Measurements from ENCODE around the gene ARHGEF37. TPM values are rescaled to one million over a fixed set of nuclear protein-coding genes. Genes with fewer than 3 reads are reported as not detected.
"Not testable (repeated sequence)": the region's sequence is repeated elsewhere in the genome, so short reads cannot be mapped to it uniquely, and the experiment has no call there.

ARHGEF37 gene
- polyA plus RNA-seq, 6 donors from 2014 or later, result 0.95 TPM; not detected in 5

DNA sequence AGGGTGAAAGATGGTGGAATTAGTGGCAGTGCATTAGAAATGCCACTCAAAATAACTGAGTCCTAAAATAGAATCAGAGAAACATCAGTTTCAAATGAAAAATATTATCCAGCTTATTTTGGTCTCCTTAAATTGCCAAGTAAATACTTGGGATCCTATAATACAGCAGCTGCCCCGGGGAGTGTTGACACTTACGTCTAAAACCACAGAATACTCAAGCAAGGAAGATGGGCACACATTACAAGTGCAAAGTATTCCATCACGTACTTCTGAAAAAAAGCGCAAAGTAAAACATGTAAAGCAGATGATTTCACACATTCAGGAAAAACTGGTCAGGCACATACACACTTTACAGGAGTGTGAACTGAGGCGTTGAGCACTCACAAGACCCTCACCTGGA is 2.4 kb upstream of the ARHGEF37 start:
- Mint-ChIP-seq H3K27me3 (peaks cover 15 to 38% (median 23%) of the 10 kb centered on the region in 3 donors), H3K9me3 (no peaks in the 10 kb centered on the region), H3K4me3 (no peak overlapping the region), H3K27ac (no peak overlapping the region), H3K36me3 (no peaks in the 10 kb centered on the region), H3K4me1 (peaks cover 4 to 9% (median 6%) of the 10 kb centered on the region in 3 donors)
- DNase-seq, result no peak
- no peak for ATAC-seq (ENCODE audit: low read depth in 2 of 2)

DNA sequence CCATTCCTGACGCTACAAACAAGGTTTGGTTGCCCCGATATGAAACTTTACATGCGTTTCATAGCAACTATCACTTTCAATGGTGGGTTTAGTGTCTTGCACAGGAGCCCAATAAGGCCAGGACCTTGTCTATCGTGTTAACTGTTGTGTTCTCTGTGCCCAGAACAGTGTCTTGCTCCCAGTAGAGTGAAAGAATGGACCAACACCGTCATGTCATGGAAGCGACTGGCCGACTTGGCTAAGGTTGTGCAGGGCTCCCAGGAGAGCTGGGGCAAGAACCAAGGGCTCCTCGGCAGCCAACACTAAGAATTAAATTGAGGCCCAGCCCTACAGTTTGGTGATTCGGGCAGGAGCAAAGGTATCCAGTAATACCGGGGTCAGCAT is 498 bp upstream of the ARHGEF37 start:
- peak overlapping the region; percentile 23 to 81 (median 67) for H3K4me3 Mint-ChIP-seq
- H3K4me1 Mint-ChIP-seq, result peaks cover 4 to 9% (median 6%) of the 10 kb centered on the region in 3 donors
- DNase-seq (no peak), ATAC-seq (ENCODE audit: low read depth in 2 of 2) (no peak)
- H3K27me3 Mint-ChIP-seq, result peaks cover 15 to 38% (median 23%) of the 10 kb centered on the region in 3 donors
- no peak overlapping the region for H3K27ac Mint-ChIP-seq
- H3K9me3 Mint-ChIP-seq, result no peaks in the 10 kb centered on the region
- no peaks in the 10 kb centered on the region for H3K36me3 Mint-ChIP-seq

DNA sequence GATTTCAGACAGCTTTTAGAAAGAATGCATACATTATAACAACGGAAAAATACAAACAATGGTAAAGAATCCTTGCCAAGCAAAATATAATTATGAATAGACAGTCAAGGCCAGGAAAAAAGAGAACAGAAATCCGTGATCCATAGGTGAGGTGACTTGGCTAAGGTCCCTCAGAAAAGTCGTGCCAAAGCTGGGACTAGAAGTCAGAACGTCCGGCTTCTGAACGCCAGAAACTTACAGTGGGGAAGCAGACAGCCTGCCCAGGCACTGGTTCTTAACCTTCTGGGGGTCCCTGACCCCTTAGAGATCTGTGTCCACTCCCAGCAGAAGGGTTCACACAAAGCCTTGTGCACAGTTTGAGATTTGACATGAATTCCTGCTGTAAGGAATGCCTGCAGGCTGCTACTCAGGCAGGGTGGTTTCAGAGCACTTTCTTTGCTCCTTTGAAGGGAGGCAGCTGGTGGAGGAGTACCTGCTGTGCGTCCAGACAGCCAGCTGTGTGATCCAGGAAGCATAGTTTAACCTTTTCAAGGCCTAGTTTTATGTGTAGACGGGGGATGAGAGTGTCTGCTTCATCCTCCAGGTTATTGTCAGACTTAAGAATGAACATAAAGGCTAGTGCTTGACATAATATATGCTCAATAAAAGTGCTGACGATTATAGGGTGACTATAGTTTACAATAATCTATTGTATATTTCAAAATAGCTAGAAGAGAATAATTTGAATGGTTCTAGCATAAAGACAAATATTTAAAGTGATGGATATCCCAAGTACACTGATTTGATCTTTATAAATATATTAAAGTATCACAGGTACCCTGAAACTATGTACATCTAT is 852 bp downstream of the ARHGEF37 start:
- no peak for ATAC-seq (ENCODE audit: low read depth in 2 of 2)
- Mint-ChIP-seq H3K4me3 (peak overlapping the region in 5 of 8 donors; percentile 72 to 86 (median 78)), H3K9me3 (no peaks in the 10 kb centered on the region), H3K27me3 (peaks cover 15 to 38% (median 27%) of the 10 kb centered on the region in 3 donors), H3K4me1 (peaks cover 4 to 9% (median 6%) of the 10 kb centered on the region in 3 donors), H3K27ac (no peak overlapping the region), H3K36me3 (no peaks in the 10 kb centered on the region)
- DNase-seq, result no peak

DNA sequence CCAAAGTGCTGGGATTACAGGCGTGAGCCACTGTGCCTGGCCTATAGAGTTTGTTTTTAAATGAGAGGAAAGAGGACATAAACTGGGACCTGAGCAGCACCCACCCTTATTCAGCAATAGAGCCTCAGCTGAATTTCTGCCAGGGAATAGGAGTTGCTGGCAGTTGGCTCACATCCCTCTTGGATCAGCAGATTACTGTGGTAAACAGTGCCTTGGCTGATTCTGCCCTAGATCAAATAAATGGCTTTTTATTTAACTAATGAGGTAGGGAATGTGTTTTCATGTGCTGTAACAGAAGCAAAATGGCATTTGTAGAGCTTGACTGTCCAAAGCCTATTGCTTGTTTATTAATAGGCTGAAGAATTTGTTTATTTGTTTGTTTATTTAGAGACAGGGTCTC is 2.1 kb downstream of the ARHGEF37 start:
- no peak overlapping the region for H3K4me3 Mint-ChIP-seq
- no peak overlapping the region for H3K27ac Mint-ChIP-seq
- ATAC-seq (ENCODE audit: low read depth in 2 of 2), result no peak

DNA sequence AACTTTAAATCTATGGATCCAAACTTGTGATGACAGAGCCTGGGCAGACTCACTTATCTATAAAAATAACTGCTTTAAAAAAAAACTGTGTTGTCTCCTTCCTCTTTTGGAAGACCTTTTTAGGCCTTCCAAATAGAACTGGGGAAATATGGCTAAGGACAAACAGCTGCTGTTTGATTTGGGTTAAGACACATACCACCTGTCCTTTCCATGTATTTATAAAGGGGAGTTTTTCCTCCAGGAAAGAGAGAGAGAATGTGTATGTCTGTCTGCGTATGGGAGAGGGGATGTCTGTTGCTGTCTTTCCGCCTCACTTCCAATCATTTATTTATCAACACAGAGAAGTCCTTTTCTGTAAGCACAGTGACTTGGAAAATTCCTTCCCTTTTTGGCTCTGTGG is 2.8 kb downstream of the ARHGEF37 start:
- H3K9me3 Mint-ChIP-seq, result no peaks in the 10 kb centered on the region
- no peaks in the 10 kb centered on the region for H3K36me3 Mint-ChIP-seq
- ATAC-seq (ENCODE audit: low read depth in 2 of 2) (no peak), DNase-seq (no peak)
- peaks cover 4 to 9% (median 6%) of the 10 kb centered on the region in 3 donors for H3K4me1 Mint-ChIP-seq
- H3K27ac Mint-ChIP-seq, result no peak overlapping the region
- peaks cover 15 to 34% (median 24%) of the 10 kb centered on the region in 3 donors for H3K27me3 Mint-ChIP-seq
- H3K4me3 Mint-ChIP-seq, result no peak overlapping the region

More for the DNA sequence above, 2.1 kb downstream of the ARHGEF37 start:
- Mint-ChIP-seq H3K36me3 (no peaks in the 10 kb centered on the region), H3K27me3 (peaks cover 15 to 38% (median 29%) of the 10 kb centered on the region in 3 donors), H3K9me3 (no peaks in the 10 kb centered on the region), H3K4me1 (peaks cover 4 to 9% (median 6%) of the 10 kb centered on the region in 3 donors)
- no peak for DNase-seq

DNA sequence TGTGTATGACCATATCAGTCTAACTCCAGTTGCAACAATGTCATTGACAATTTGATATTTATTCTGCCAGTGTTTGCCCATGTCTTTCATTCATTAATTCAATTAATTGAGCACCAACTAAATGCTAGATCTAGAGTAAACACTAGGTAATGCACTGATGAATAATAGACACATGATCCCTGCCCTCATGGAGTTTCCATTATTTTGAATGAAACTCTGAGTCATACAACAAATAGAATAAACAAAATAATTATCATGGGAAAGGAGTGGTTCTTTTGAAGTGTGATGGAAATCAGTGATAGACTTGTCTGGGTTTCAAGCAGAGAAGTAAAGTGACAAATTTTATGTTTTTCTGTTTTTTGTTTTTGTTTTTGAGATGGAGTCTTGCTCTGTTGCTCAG is 4.6 kb downstream of the ARHGEF37 start:
- Mint-ChIP-seq H3K27ac (no peak overlapping the region), H3K9me3 (no peaks in the 10 kb centered on the region), H3K4me3 (no peak overlapping the region), H3K36me3 (no peaks in the 10 kb centered on the region), H3K4me1 (peaks cover 1 to 6% (median 3%) of the 10 kb centered on the region in 3 donors), H3K27me3 (peaks cover 1 to 17% (median 13%) of the 10 kb centered on the region in 3 donors)
- DNase-seq (no peak), ATAC-seq (ENCODE audit: low read depth in 2 of 2) (no peak)

DNA sequence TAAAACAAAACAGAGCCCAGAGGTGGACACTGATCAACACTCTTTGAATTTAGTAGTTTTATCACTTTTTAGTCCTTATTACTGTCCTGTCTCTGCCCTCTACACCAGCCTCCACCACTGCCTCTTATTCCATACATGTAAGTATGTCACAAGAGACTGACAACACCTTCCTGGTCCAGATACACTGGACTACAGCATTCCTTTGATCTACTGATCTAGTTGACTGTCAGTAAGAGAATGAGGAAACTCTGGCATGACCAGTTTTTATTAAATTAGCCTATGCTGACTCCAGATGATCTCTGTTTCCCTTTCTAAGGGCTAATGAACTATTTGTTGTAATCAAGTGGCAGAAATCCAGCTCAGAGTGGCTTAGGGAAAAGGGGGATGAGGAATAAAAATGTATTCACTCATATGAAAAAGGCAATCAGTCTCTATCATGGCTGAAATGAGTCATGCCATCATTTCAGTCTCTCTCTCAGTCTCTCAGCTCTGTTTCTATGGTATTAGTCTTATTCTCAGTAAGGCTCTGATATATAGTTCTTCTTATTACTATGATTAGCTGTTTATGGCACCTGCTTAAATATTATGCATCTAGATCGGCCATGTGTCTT is 5.5 kb downstream of the ARHGEF37 start:
- H3K27ac Mint-ChIP-seq, result peak overlapping the region in 1 of 6 donors; percentile 22
- no peak overlapping the region for H3K4me3 Mint-ChIP-seq
- H3K36me3 Mint-ChIP-seq, result no peaks in the 10 kb centered on the region
- H3K27me3 Mint-ChIP-seq, result peaks cover 0 to 11% (median 9%) of the 10 kb centered on the region in 3 donors
- DNase-seq (no peak), ATAC-seq (ENCODE audit: low read depth in 2 of 2) (no peak)
- no peaks in the 10 kb centered on the region for H3K4me1 Mint-ChIP-seq
- no peaks in the 10 kb centered on the region for H3K9me3 Mint-ChIP-seq

DNA sequence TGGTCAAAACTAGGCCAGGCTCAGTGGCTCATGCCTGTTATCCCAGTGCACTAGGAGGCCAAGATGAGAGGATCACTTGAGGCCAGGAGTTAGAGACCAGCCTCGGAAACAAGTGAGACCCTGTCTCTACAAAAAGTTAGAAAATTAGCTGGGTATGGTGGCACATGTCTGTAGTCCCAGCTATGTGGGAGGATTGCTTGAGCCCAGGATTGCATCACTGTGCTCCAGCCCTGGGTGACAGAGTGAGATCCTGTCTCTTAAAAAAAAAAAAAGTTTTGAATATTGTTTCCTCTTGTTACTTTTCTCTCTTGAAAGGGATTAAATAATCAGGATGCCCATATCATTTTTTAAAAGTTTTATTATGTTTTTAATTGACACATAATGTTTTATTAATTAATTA is 7.6 kb downstream of the ARHGEF37 start:
- no peak for ATAC-seq (ENCODE audit: low read depth in 2 of 2)

DNA sequence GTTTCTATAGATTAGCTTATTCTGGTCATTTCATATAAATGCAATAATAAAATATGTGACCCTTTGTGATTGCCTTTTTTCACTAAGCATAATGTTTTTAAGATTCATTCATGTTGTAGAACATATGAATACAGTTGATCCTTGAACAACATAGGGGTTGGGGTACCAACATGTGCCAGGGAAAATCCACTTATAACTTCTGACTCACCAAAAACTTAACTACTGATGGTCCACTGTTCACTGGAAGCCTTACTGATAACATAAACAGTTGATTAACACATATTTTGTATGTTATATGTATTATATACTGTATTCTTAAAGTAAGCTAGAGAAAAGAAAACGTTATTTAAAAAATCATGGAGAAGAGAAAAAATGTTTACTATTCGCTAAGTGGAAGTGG is 12.1 kb downstream of the ARHGEF37 start:
- Mint-ChIP-seq H3K27ac (no peak overlapping the region), H3K36me3 (no peaks in the 10 kb centered on the region), H3K9me3 (peaks cover 0 to 3% (median 0%) of the 10 kb centered on the region in 7 donors), H3K4me1 (peaks cover 11 to 24% (median 23%) of the 10 kb centered on the region in 3 donors), H3K27me3 (peaks cover 0 to 4% (median 0%) of the 10 kb centered on the region in 3 donors), H3K4me3 (no peak overlapping the region)
- DNase-seq (no peak), ATAC-seq (ENCODE audit: low read depth in 2 of 2) (no peak)

More for the DNA sequence above, 7.6 kb downstream of the ARHGEF37 start:
- DNase-seq, result no peak
- no peaks in the 10 kb centered on the region for H3K4me1 Mint-ChIP-seq
- peaks cover 0 to 10% (median 0%) of the 10 kb centered on the region in 3 donors for H3K27me3 Mint-ChIP-seq
- no peak overlapping the region for H3K27ac Mint-ChIP-seq
- no peaks in the 10 kb centered on the region for H3K9me3 Mint-ChIP-seq
- H3K36me3 Mint-ChIP-seq, result no peaks in the 10 kb centered on the region
- H3K4me3 Mint-ChIP-seq, result no peak overlapping the region

DNA sequence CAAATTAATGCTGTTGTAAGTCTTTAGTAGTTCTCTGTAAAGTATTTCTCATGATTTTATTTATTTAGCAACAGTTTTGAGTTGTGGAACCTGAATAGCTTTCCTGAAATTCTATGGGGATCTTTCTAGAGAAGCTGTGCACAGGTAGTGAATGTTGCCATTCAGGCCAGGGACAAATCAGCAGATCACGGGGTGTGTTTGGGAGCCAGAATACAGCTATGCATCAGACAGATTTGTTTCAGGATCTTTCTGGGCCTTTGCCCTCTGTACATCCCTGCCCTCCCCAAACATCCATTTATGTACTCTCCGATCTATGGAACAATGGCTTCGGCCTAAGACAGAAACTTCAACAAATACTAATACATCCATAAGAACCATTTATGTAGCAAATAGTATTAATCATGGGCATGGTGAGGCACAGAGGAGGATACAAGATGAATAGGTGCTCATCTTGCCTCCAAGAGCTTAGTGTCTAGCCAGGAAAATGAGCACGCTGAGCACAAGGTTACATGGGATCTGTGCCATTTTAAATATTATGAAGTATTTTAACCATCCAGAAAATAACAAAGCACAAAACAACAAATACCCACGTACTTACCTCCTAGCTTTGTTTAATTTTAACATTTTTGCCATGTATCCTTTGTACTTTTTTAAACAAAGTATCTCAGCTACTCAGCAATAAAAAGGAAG is 13.1 kb downstream of the ARHGEF37 start:
- peaks cover 0 to 5% (median 0%) of the 10 kb centered on the region in 7 donors for H3K9me3 Mint-ChIP-seq

DNA sequence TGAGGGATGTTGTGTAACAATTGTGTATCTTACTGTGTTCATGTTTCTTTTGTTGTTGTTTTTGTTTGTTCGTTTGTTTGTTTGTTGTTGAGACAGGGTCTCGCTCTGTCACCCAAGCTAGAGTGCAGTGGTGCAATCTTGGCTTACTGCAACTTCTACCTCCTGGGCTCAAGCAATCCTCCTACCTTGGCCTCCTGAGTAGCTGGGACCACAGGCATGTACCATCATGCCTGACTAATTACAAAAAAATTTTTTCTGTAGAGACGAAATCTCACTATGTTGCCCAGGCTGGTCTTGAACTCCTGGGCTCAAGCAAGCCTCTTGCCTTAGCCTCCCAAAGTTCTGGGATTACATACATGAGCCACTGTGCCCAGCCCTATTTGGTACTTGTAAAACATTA is 13.8 kb downstream of the ARHGEF37 start:
- not testable (repeated sequence) for H3K36me3 Mint-ChIP-seq; H3K27ac Mint-ChIP-seq; H3K27me3 Mint-ChIP-seq; DNase-seq; H3K9me3 Mint-ChIP-seq; ATAC-seq (ENCODE audit: low read depth in 2 of 2)
- peak overlapping the region in 1 of 8 donors; percentile 21 for H3K4me3 Mint-ChIP-seq
- H3K4me1 Mint-ChIP-seq, result peaks cover 13 to 26% (median 25%) of the 10 kb centered on the region in 3 donors

More for the DNA sequence above, 13.1 kb downstream of the ARHGEF37 start:
- H3K36me3 Mint-ChIP-seq, result no peaks in the 10 kb centered on the region
- H3K27me3 Mint-ChIP-seq, result peaks cover 0 to 4% (median 0%) of the 10 kb centered on the region in 3 donors
- H3K4me3 Mint-ChIP-seq, result no peak overlapping the region
- peaks cover 13 to 26% (median 25%) of the 10 kb centered on the region in 3 donors for H3K4me1 Mint-ChIP-seq
- no peak for ATAC-seq (ENCODE audit: low read depth in 2 of 2)
- no peak for DNase-seq
- no peak overlapping the region for H3K27ac Mint-ChIP-seq

DNA sequence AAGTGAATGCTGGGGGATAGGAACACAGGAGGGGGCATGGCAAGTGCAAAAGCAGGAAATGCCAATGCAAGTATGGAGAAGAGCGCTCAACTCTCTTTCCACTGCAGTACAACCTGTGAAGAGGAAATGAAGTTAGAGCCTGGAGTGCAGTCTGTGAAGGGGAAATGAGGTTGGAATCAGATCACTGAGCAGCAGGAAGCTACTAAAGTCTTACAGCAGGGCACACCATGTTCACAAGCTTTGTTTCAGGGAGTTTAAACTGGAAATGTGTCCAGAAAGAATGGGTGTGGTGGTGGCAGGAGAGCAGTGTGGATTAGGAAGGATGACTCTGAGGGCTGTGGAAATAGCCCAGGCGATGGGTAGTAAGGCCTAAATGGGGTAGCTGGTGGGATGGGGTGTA is 15.4 kb downstream of the ARHGEF37 start:
- H3K4me3 Mint-ChIP-seq, result peak overlapping the region in 3 of 8 donors; percentile 1 to 5 (median 2)
- no peaks in the 10 kb centered on the region for H3K36me3 Mint-ChIP-seq
- peaks cover 13 to 26% (median 25%) of the 10 kb centered on the region in 3 donors for H3K4me1 Mint-ChIP-seq
- peak; percentile 43 to 44 for ATAC-seq (ENCODE audit: low read depth in 2 of 2)
- peaks cover 0 to 4% (median 0%) of the 10 kb centered on the region in 3 donors for H3K27me3 Mint-ChIP-seq
- peaks cover 0 to 5% (median 0%) of the 10 kb centered on the region in 7 donors for H3K9me3 Mint-ChIP-seq
- H3K27ac Mint-ChIP-seq, result peak overlapping the region in 3 of 6 donors; percentile 7 to 78 (median 13)
- DNase-seq, result no peak

DNA sequence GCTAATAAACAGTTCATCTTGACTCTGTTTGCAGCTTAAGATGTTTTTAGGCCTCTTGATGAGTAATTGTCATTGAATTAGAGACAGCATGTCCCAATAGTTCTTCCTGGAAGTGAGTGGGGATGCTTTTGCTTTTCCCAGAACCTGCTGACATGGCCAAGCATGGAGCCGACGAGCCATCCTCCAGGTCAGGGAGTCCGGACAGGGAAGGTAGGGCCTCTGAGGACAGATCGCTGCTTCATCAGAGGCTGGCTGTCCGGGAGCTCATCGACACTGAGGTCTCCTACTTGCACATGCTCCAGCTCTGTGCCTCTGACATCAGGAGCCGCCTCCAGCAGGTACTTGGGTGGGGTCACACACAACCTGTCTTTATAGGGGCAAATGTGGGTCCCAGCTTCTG is 16.3 kb downstream of the ARHGEF37 start:
- Mint-ChIP-seq H3K27me3 (no peaks in the 10 kb centered on the region), H3K9me3 (peaks cover 0 to 5% (median 0%) of the 10 kb centered on the region in 7 donors), H3K27ac (no peak overlapping the region), H3K4me1 (peaks cover 13 to 26% (median 25%) of the 10 kb centered on the region in 3 donors), H3K4me3 (no peak overlapping the region), H3K36me3 (no peaks in the 10 kb centered on the region)
- ATAC-seq (ENCODE audit: low read depth in 2 of 2) (no peak), DNase-seq (no peak)

All from naive B cell (primary cell).